PFSK-1 (cell line): ENCODE results near the gene NCOA6.

Source experiments
- POLR2AphosphoS5 ChIP-seq: IDR thresholded peaks from 2 replicates; pipeline ENCODE4 v1.6.1; 2012; ENCODE audit warnings: low read depth, mild to moderate bottlenecking, control low read depth, low read length, moderate library complexity
- TAF1 ChIP-seq: IDR thresholded peaks from 2 replicates; pipeline ENCODE4 v1.6.1; 2012; ENCODE audit warnings: low read length, control low read depth, borderline replicate concordance; ENCODE audit not compliant: insufficient read depth

DNA sequence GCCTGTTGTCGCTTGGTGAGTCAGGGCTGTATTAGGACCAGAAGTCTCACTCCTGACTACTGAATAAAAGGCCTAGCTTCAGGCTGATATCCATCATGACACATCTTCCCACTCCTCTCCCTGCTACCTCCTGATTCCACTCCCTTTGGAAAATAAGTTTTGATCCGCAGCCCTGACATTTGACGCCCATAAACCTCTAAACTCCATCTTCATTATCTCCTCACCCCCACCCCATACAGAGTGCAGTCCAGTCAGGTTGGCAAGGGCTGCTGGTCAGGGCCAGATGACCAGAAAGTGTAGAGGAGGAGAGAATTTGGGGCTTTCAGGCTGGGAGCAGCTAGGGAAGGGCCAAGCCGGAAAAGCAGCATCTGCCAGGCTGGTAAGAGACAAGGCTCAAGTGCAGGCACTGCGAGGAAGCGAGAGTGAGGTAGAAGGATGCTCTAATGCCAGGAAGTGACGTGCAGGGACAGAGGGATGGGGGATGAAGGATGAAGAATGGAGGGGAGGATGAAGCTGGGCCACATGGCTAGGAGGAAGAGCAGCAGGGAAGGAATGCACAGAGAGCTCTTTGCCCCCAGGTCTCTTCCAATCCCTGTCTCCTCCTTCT, 46.0 kb upstream of the NCOA6 start:
- TF ChIP-seq TAF1 (no peak), POLR2AphosphoS5 (no peak)
